Breast epithelium (tissue), 4 donors: ENCODE measurements around the gene TOP3B. TPM values are rescaled to one million over a fixed set of nuclear protein-coding genes. Genes with fewer than 3 reads are reported as not detected.

Experiments
- DNase-seq, 2 donors: peaks; one replicate each; pipeline ENCODE4 v3.0.0-alpha.2; 2019; ENCODE audit warnings: low spot score in 2 of 2
- H3K27ac ChIP-seq, 2 donors: fragments of 200-600 bp; sonication (generic) in 1 of 2; one replicate each; pipeline ENCODE4 v1.5.1; 2016 to 2019; ENCODE audit warnings: mild to moderate bottlenecking in 1 of 2
- H3K27me3 ChIP-seq, 2 donors: fragments of 200-600 bp; sonication (generic) in 1 of 2; one replicate each; pipeline versions ENCODE4 v1.5.1 to v1.6.0; 2017 to 2019; ENCODE audit warnings: control low read depth in 1 of 2, mild to moderate bottlenecking in 1 of 2
- H3K36me3 ChIP-seq: fragments of 200-600 bp; one replicate; pipeline ENCODE4 v1.5.1; 2019
- H3K4me1 ChIP-seq, 2 donors: fragments of 200-600 bp; sonication (generic); one replicate each; pipeline ENCODE4 v1.5.1; 2016 to 2019; ENCODE audit warnings: control low read depth in 1 of 2
- H3K4me3 ChIP-seq, 3 donors: fragments of 200-600 bp; sonication (generic); 1 replicate in 2 of 3; 2 replicates in 1 of 3; pipeline ENCODE4 v1.5.1; 2016 to 2019; ENCODE audit warnings: mild to moderate bottlenecking in 3 of 3, moderate library complexity in 2 of 3
- H3K9me3 ChIP-seq, 2 donors: fragments of 200-600 bp; sonication (generic) in 1 of 2; one replicate each; pipeline ENCODE4 v1.5.1; 2016 to 2019; ENCODE audit warnings: control low read depth in 1 of 2
- CTCF ChIP-seq, 3 donors: fragments of 450-650 bp; IDR thresholded peaks; one replicate each; pipeline ENCODE4 v1.5.1; 2016 to 2017; ENCODE audit warnings: antibody characterized with exemption in 3 of 3, mild to moderate bottlenecking in 3 of 3, moderate library complexity in 3 of 3
- POLR2A ChIP-seq: fragments of 450-650 bp; IDR thresholded peaks from one replicate; pipeline ENCODE4 v1.6.1; 2016; ENCODE audit warnings: antibody characterized with exemption, mild to moderate bottlenecking, moderate library complexity
- POLR2AphosphoS5 ChIP-seq, 3 donors: sonication (generic); formaldehyde crosslinking; IDR thresholded peaks; one replicate each; pipeline ENCODE4 v1.6.1; 2017; ENCODE audit warnings: antibody characterized with exemption in 3 of 3
- intact Hi-C: fragments of 100-400 bp; cut with DNase I; formaldehyde crosslinking; loops from one replicate; pipeline ENCODE4 v1.15.1; 2023; ENCODE audit warnings: low total_unique reads
- total RNA-seq, 3 donors: library from RNA; depleted of rRNA; stranded (reverse); fragments of >200 nt; gene quantifications; one replicate each; pipeline ENCODE4 v1.1.0, GENCODE V29; 2016

Gene TOP3B
- total RNA-seq, 3 donors from 2014 or later = 20.2 to 34.8 (median 33.1) TPM

DNA sequence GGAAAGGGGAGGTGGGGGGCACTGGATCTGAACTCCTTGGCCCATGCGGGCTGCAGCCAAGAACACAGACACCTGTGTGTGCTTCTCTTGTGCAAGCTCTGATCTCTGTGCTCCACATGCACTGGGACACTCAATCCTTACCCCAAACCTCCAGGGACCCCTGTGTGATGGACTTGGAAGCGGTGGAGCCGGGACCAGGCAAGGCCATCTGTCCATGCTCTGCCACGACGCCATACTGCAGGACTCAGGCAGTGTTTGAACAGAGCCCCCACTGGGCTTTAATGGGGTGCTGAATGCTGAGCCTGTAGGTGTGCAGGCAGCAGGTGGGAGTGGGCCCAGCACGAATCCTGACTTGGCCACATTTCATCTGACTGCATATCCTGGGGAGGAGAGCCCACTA is 53.3 kb downstream of the TOP3B start:
- H3K36me3 ChIP-seq = peaks cover 11% of the 10 kb centered on the region

GRCh38 chr22:21928048-21928447 is 54.5 kb downstream of the TOP3B start:
- no peak overlapping the region for H3K27ac ChIP-seq
- no peaks in the 10 kb centered on the region for H3K27me3 ChIP-seq
- peaks cover 11% of the 10 kb centered on the region for H3K36me3 ChIP-seq
- no peaks in the 10 kb centered on the region for H3K4me1 ChIP-seq
- TF ChIP-seq CTCF (IDR thresholded peaks at IDR 0.05) (no peak), POLR2A (no peak), POLR2AphosphoS5 (IDR thresholded peaks at IDR 0.05) (no peak)
- no peaks in the 10 kb centered on the region for H3K9me3 ChIP-seq
- intact Hi-C loops = no loop called here
- no peak for DNase-seq
- no peak overlapping the region for H3K4me3 ChIP-seq

More for the DNA sequence above, 53.3 kb downstream of the TOP3B start:
- no peak for TF ChIP-seq POLR2A
- TF ChIP-seq POLR2AphosphoS5 (IDR thresholded peaks at IDR 0.05) = no peak
- no peak for TF ChIP-seq CTCF (IDR thresholded peaks at IDR 0.05)
- DNase-seq = no peak
- H3K9me3 ChIP-seq = no peaks in the 10 kb centered on the region
- H3K27me3 ChIP-seq = no peaks in the 10 kb centered on the region
- no peak overlapping the region for H3K4me3 ChIP-seq
- intact Hi-C loops = no loop called here
- H3K4me1 ChIP-seq = no peaks in the 10 kb centered on the region
- H3K27ac ChIP-seq = no peak overlapping the region

DNA sequence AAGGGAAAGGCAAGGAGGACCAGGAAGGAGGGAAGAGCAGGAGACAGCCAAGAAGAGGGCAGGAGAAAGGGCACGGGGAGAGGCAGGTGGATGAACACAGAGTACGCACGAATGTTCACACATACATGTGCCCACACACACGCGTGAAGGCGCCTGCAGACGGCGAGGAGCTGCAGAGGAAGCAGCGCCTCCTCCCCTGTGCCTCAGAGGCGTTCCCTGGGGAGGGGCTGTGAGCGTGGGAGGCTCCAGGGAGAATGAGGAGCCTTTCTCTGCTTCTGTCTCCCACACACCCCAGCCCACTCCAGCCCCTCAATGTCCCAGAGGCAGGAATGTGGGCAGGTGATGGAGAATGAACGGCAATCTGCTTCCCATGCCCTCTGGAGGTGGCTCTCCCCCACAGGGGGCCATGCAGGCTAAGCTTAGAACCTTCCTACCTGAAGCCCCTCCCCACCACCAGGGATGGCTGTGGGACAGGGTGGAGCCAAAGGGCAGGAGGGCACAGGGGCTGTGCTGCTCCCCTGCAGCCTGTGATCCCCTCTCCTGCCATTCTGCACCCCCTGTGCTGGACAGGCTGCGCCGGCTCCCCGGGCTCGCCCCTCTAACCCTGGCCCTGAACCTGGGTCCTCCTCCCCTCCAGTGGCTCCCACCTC is 55.3 kb downstream of the TOP3B start:
- no peak overlapping the region for H3K27ac ChIP-seq
- H3K27me3 ChIP-seq = no peaks in the 10 kb centered on the region
- no peak overlapping the region for H3K4me3 ChIP-seq
- no peak for TF ChIP-seq CTCF (IDR thresholded peaks at IDR 0.05)
- intact Hi-C loops = no loop called here
- H3K36me3 ChIP-seq = peaks cover 11% of the 10 kb centered on the region
- no peak for DNase-seq
- no peaks in the 10 kb centered on the region for H3K4me1 ChIP-seq
- no peaks in the 10 kb centered on the region for H3K9me3 ChIP-seq

DNA sequence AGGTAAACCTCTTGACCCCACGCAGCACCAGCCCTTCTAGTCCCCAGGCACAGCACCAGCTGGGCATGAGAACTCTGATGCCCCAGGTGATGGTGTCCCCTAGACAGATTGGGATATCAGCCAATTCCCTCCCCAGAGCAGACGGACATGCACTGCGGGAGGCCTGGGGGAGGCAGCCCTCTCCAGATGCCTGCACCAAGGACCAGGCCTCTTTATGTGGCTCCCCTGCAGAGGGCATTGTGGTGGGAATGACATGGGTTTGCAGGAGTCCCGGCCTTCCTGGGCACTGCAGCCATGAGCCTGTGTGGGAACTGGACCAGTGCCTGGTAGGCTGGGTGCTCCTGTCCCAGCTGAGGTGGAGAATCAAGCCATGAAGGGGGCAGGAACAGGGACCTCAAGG is 55.9 kb downstream of the TOP3B start:
- no peaks in the 10 kb centered on the region for H3K27me3 ChIP-seq
- no peak overlapping the region for H3K27ac ChIP-seq
- H3K36me3 ChIP-seq = peaks cover 11% of the 10 kb centered on the region
- intact Hi-C loops = no loop called here
- no peaks in the 10 kb centered on the region for H3K4me1 ChIP-seq
- H3K9me3 ChIP-seq = no peaks in the 10 kb centered on the region
- TF ChIP-seq POLR2AphosphoS5 (IDR thresholded peaks at IDR 0.05) (no peak), CTCF (IDR thresholded peaks at IDR 0.05) (no peak), POLR2A (no peak)
- DNase-seq = no peak
- no peak overlapping the region for H3K4me3 ChIP-seq

GRCh38 chr22:21923163-21923561 is 59.4 kb downstream of the TOP3B start:
- DNase-seq = no peak
- intact Hi-C loops = no loop called here
- no peak overlapping the region for H3K4me3 ChIP-seq
- no peaks in the 10 kb centered on the region for H3K36me3 ChIP-seq
- H3K27me3 ChIP-seq = no peaks in the 10 kb centered on the region
- no peak overlapping the region for H3K27ac ChIP-seq
- TF ChIP-seq POLR2AphosphoS5 (IDR thresholded peaks at IDR 0.05) (no peak), POLR2A (no peak)
- H3K9me3 ChIP-seq = no peaks in the 10 kb centered on the region
- H3K4me1 ChIP-seq = no peaks in the 10 kb centered on the region
